PC-3 (cell line): ENCODE results near the gene ALG10. TPM values are rescaled to one million over a fixed set of nuclear protein-coding genes. Genes with fewer than 3 reads are reported as not detected.
"Not testable (repeated sequence)": the region's sequence is repeated elsewhere in the genome, so short reads cannot be mapped to it uniquely, and the experiment has no call there.

Experiments used
- ATAC-seq: fragments of 200-7000 bp; cut with Tn5 transposase; 2 replicates; pipeline ENCODE4 v1.9.1; 2020; ENCODE audit warnings: mild to moderate bottlenecking, moderate library complexity
- Bru-seq: library from RNA; stranded (reverse); fragments of 400-500 nt; gene quantifications from one replicate; lab custom pipeline; 2021; lab: Mats Ljungman, UMichigan
- BruChase-seq, 2 experiments: library from RNA; stranded (reverse); fragments of 400-500 nt; gene quantifications; one replicate each; lab custom pipeline; 2021; lab: Mats Ljungman, UMichigan
- BruUV-seq: library from RNA; stranded (reverse); fragments of 400-500 nt; replicated peaks from 2 replicates; lab custom pipeline; 2021; lab: Mats Ljungman, UMichigan
- CTCF ChIA-PET: fragments of 300-600 bp; sonication (Branson Sonifier 250); formaldehyde crosslinking; loops from one replicate; lab custom pipeline; 2022; ENCODE audit warnings: antibody characterized with exemption; lab: Charles Lee
- POLR2A ChIA-PET: fragments of 300-600 bp; sonication (Branson Sonifier 250); formaldehyde crosslinking; loops from one replicate; lab custom pipeline; 2022; ENCODE audit warnings: antibody characterized with exemption; ENCODE audit not compliant: unreplicated experiment; lab: Charles Lee
- DNase-seq: peaks from one replicate; pipeline ENCODE4 v3.0.0-alpha.2; 2015
- H2AFZ ChIP-seq: fragments of 300-600 bp; sonication (generic); 2 replicates; pipeline ENCODE4 v1.6.0; 2016; ENCODE audit warnings: antibody characterized with exemption, low read length
- H3F3A ChIP-seq: fragments of 300-600 bp; sonication (generic); one replicate; pipeline ENCODE4 v1.6.0; 2017; ENCODE audit warnings: antibody characterized with exemption, low read length, control low read depth, mild to moderate bottlenecking; ENCODE audit not compliant: unreplicated experiment
- H3K27ac ChIP-seq: fragments of 300-600 bp; sonication (generic); 2 replicates; pipeline ENCODE4 v1.5.1; 2016; ENCODE audit warnings: mild to moderate bottlenecking, low read length
- H3K27me3 ChIP-seq: fragments of 300-600 bp; sonication (generic); 2 replicates; pipeline ENCODE4 v1.6.1; 2016; ENCODE audit warnings: low read length, mixed read lengths
- H3K36me3 ChIP-seq: fragments of 300-600 bp; sonication (generic); 2 replicates; pipeline ENCODE4 v1.6.1; 2016; ENCODE audit warnings: low read depth, mixed run types, low read length, mixed read lengths
- H3K4me1 ChIP-seq: fragments of 300-600 bp; sonication (generic); 2 replicates; pipeline ENCODE4 v1.5.1; 2016; ENCODE audit warnings: low read length; ENCODE audit not compliant: insufficient read depth
- H3K4me2 ChIP-seq: fragments of 300-600 bp; sonication (generic); 2 replicates; pipeline ENCODE4 v1.6.0; 2016; ENCODE audit warnings: low read length
- H3K4me3 ChIP-seq: fragments of 300-600 bp; sonication (generic); 2 replicates; pipeline ENCODE4 v1.5.1; 2016; ENCODE audit warnings: mild to moderate bottlenecking, low read length, mixed read lengths
- H3K79me2 ChIP-seq: fragments of 300-600 bp; sonication (generic); 2 replicates; pipeline ENCODE4 v1.6.1; 2017; ENCODE audit warnings: low read length, mixed read lengths
- H3K9ac ChIP-seq: fragments of 300-600 bp; sonication (generic); 2 replicates; pipeline ENCODE4 v1.6.0; 2016; ENCODE audit warnings: mild to moderate bottlenecking, low read length
- H3K9me2 ChIP-seq: fragments of 300-600 bp; sonication (generic); replicated peaks from 2 replicates; pipeline ENCODE4 v1.6.1; 2016; ENCODE audit warnings: mixed run types, low read length, mixed read lengths
- H3K9me3 ChIP-seq: fragments of 300-600 bp; sonication (generic); 2 replicates; pipeline ENCODE4 v1.6.1; 2016; ENCODE audit warnings: low read length, mixed read lengths
- H4K20me1 ChIP-seq: fragments of 300-600 bp; sonication (generic); 2 replicates; pipeline ENCODE4 v1.6.1; 2016; ENCODE audit warnings: low read length, mixed read lengths
- CTCF ChIP-seq: fragments of 300-600 bp; sonication (generic); conservative IDR thresholded peaks from 2 replicates; pipeline ENCODE4 v1.5.1; 2017; ENCODE audit warnings: antibody characterized with exemption, low read depth, mild to moderate bottlenecking, low read length
- EZH2 ChIP-seq: fragments of 300-600 bp; sonication (generic); IDR thresholded peaks from one replicate; pipeline ENCODE4 v1.6.1; 2017; ENCODE audit warnings: antibody characterized with exemption, mild to moderate bottlenecking, low read length; ENCODE audit not compliant: unreplicated experiment
- EZH2phosphoT487 ChIP-seq: fragments of 300-600 bp; sonication (generic); IDR thresholded peaks from 2 replicates; pipeline ENCODE4 v1.6.1; 2018; ENCODE audit warnings: mild to moderate bottlenecking, antibody characterized with exemption, low read length, borderline replicate concordance
- intact Hi-C: fragments of 100-400 bp; cut with micrococcal nuclease; formaldehyde crosslinking; loops from 2 replicates; pipeline ENCODE4 v1.9.0; 2023
- long read RNA-seq: library from polyadenylated mRNA; unstranded; transcript quantifications from one replicate; pipeline ENCODE4 v2.0.0, GENCODE V29; 2021; ENCODE audit not compliant: unreplicated experiment
- total RNA-seq: library from RNA; depleted of rRNA; stranded (reverse); fragments of >200 nt; gene quantifications from 2 replicates; pipeline ENCODE4 v1.2.3, GENCODE V29; 2014; rRNA removed

ALG10 gene
- total RNA-seq: 15.7 TPM in 2 replicates
- Bru-seq, nascent RNA: percentile 66 among the genes with signal in this experiment
- percentile 73 among the genes with signal in this experiment for BruChase-seq, experiment 1, labeled RNA remaining after a 6-hour chase
- BruChase-seq, experiment 2, labeled RNA remaining after a 2-hour chase: percentile 65 among the genes with signal in this experiment
- long read RNA-seq, partial matches to known transcripts: 0 of 2 reads
- long read RNA-seq, other reads (novel, unspliced or antisense): 1 of 2 reads

- DNase-seq (peak; percentile 98), ATAC-seq (peak; percentile 99)
- Histone ChIP-seq H3K4me3 (peak within 1 kb of the TSS; percentile 98), H3K4me1 (peaks cover 12% of the 10 kb centered on the region; the same call in 1 of the 2 replicates), H3K4me2 (peak within 1 kb of the TSS; percentile 97), H2AFZ (peak within 1 kb of the TSS; percentile 98), H3F3A (no peaks in the 10 kb centered on the region), H3K27me3 (no peaks in the 10 kb centered on the region), H3K79me2 (peaks cover 16% of the 10 kb centered on the region), H3K27ac (peak within 1 kb of the TSS; percentile 57), H3K9ac (peak within 1 kb of the TSS; percentile 94), H3K9me2 (no peaks in the 10 kb centered on the region), H3K36me3 (no peaks in the 10 kb centered on the region), H4K20me1 (no peaks in the 10 kb centered on the region), H3K9me3 (no peaks in the 10 kb centered on the region)
- POLR2A ChIA-PET: interaction anchor here (0.6 kb wide), 2 partner anchors 1071 to 1101 kb away, joined by 13 to 23 read pairs; no protein-coding TSS in a partner anchor
- peak; percentile 69 for TF ChIP-seq CTCF
- no peak for TF ChIP-seq EZH2
- CTCF ChIA-PET: interaction anchor here (0.5 to 0.6 kb wide), 2 partner anchors 78 to 494 kb away, joined by 4 to 5 read pairs; no protein-coding TSS in a partner anchor
- no TSS peak for BruUV-seq
- intact Hi-C loops: loop anchor here (1.0 to 10.0 kb wide), 4 partner anchors 435 to 1266 kb away; no protein-coding TSS in a partner anchor
Measured at GRCh38 chr12:34022079-34022830, at the start of gene ALG10. Gene ALG10, plus strand, starts transcription at chr12:34022496. Its CDS starts 104 bp downstream, at chr12:34022600.

- H3K9me3 ChIP-seq, intact Hi-C loops, H3K27ac ChIP-seq, H3K4me3 ChIP-seq, H3K27me3 ChIP-seq, H3F3A ChIP-seq, H3K4me1 ChIP-seq, H3K79me2 ChIP-seq, CTCF ChIA-PET, H2AFZ ChIP-seq, H4K20me1 ChIP-seq, H3K4me2 ChIP-seq, H3K36me3 ChIP-seq, DNase-seq, ATAC-seq, BruUV-seq, H3K9ac ChIP-seq, H3K9me2 ChIP-seq, POLR2A ChIA-PET: not testable (repeated sequence)
Measured at GRCh38 chr12:33972884-33973283, 49.4 kb upstream of the ALG10 start.

- no peak for TF ChIP-seq EZH2
- no peak for TF ChIP-seq EZH2phosphoT487
- TF ChIP-seq CTCF: no peak
- Histone ChIP-seq H3K4me1 (no peaks in the 10 kb centered on the region), H3K27ac (no peak overlapping the region), H3K36me3 (no peaks in the 10 kb centered on the region), H3K4me2 (no peak overlapping the region), H3K9me2 (no peaks in the 10 kb centered on the region), H3F3A (no peaks in the 10 kb centered on the region), H4K20me1 (no peaks in the 10 kb centered on the region), H3K27me3 (no peaks in the 10 kb centered on the region), H3K9me3 (no peaks in the 10 kb centered on the region), H3K79me2 (no peaks in the 10 kb centered on the region), H2AFZ (no peak overlapping the region), H3K4me3 (no peak overlapping the region), H3K9ac (no peak overlapping the region)
- POLR2A ChIA-PET: no interaction called here
- no TSS peak for BruUV-seq
- CTCF ChIA-PET: no interaction called here
- ATAC-seq (no peak), DNase-seq (no peak)
- intact Hi-C loops: no loop called here
Measured at GRCh38 chr12:33977887-33978286, 44.4 kb upstream of the ALG10 start.
